ENCODE measurements around the gene BMP7. TPM values are rescaled to one million over a fixed set of nuclear protein-coding genes. Genes with fewer than 3 reads are reported as not detected.
A peak's percentile ranks its signal among the peaks of the same experiment; 100 is the strongest.

The BMP7 gene
- total and polyA plus RNA-seq, 8 donors = 0.12 to 2.5 (median 0.33) TPM; not detected in 1

DNA sequence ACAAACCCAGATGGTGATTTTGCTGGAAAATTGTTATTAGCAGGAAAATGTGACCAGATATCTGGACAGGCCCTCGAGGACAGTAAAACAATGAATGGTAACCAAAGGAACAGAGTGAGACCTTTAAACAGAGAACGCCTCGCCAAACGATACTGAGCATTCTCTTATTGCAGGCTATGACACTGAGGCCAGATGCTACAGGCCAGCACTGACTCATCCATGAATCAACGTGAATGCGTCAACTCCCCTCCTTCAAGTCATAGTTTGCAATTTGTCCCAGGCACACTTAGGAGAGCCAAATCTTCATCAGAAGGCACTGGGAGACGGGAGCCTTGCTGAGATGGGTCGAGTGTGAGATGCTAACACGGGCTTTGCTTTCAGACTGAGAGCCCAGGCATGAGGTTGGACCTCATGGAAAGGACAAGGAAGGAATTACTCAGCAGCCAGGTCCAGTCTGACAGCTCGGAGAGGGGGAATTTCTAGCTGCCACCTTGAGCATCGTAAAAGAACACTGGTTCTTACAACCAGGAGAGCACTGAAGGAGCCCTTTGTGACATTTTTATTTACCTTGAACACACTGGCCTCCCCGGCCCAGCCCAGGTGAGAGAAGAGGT, 60.7 kb downstream of the BMP7 start:
- no peak for FAIRE-seq
- Histone ChIP-seq H3K9me3 (no peaks in the 10 kb centered on the region), H3K27me3 (no peaks in the 10 kb centered on the region), H3K36me3 (no peaks in the 10 kb centered on the region), H3K4me1 (peaks cover 0 to 16% (median 4%) of the 10 kb centered on the region in 3 donors), H3K27ac (no peak overlapping the region), H3K4me3 (no peak overlapping the region)
- DNase-seq = peak in 1 of 6 donors; percentile 11
- WGBS, 2 donors = 74 to 78% methylated on average over 12 of the region's 12 CpGs
- intact Hi-C loops (cut with DNase I) = no loop called here
- peak in 1 of 4 donors; percentile 20 for ATAC-seq
- TF ChIP-seq, protein P1, sequence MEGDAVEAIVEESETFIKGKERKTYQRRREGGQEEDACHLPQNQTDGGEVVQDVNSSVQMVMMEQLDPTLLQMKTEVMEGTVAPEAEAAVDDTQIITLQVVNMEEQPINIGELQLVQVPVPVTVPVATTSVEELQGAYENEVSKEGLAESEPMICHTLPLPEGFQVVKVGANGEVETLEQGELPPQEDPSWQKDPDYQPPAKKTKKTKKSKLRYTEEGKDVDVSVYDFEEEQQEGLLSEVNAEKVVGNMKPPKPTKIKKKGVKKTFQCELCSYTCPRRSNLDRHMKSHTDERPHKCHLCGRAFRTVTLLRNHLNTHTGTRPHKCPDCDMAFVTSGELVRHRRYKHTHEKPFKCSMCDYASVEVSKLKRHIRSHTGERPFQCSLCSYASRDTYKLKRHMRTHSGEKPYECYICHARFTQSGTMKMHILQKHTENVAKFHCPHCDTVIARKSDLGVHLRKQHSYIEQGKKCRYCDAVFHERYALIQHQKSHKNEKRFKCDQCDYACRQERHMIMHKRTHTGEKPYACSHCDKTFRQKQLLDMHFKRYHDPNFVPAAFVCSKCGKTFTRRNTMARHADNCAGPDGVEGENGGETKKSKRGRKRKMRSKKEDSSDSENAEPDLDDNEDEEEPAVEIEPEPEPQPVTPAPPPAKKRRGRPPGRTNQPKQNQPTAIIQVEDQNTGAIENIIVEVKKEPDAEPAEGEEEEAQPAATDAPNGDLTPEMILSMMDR (IDR thresholded peaks at IDR 0.05) = no peak

DNA sequence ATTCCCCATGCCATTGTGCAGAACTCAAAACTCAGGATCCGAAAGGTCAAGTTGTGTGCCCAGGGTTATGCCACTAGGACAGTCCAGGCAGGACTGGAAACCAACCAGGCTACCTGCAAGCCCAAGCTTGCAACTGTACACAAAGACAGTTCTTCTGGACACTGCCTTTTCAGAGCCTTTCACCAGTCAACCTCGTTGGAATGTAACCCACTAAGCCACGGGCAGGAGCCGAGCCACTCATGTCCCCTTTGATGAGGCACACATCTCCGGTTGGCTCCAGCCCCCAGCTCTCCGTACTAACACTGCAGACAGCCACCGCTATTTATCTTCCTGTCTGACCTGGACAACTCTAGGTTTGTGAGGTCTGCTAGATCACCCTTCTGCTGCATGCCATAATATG, 62.5 kb downstream of the BMP7 start:
- no peak for FAIRE-seq
- no peak for ATAC-seq
- H3K4me3 ChIP-seq = no peak overlapping the region
- intact Hi-C loops (cut with DNase I) = no loop called here
- no peaks in the 10 kb centered on the region for H3K27me3 ChIP-seq
- TF ChIP-seq, protein P1 (IDR thresholded peaks at IDR 0.05) = no peak
- H3K4me1 ChIP-seq = no peaks in the 10 kb centered on the region
- 72% methylated on average over 7 of the region's 7 CpGs for WGBS, 2 donors
- H3K36me3 ChIP-seq = no peaks in the 10 kb centered on the region
- H3K27ac ChIP-seq = no peak overlapping the region
- DNase-seq = peak in 1 of 6 donors; percentile 14
- no peaks in the 10 kb centered on the region for H3K9me3 ChIP-seq

DNA sequence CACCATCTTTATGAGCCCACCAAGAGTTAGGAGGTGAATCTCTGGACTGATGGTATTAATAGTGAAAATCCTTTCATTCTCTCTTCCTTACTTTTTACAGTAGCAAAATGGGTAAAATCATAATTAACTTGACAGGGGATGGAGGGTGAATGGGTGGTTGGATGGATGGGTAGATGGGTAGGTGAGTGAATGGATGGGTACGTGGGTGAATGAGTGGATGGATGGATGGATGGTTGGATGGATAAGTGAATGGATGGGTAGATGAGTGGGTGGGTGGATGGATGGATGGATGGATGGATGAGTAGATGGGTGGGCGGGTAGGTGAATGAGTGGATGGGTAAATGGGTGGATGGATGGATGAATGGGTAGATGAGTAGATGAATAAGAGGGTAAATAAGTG, 63.2 kb downstream of the BMP7 start:
- no peak for FAIRE-seq

DNA sequence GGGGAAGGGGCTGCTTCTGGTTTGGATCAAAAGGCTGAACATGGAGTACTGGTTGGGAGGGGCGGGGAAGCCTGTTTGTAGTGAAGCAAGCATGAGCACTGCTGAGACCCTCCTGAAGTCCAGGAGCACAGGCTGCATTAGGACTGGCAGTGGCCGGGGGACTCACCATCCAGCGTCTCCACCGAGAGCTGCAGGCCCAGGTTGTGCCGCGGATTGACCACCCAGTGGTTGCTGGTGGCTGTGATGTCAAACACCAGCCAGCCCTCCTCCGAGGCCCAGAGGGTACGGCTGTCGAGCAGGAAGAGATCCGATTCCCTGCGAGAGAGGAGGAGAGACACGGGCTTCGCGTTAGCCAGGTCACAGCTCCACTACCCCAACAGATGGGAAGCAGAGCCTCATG, 64.1 kb downstream of the BMP7 start:
- DNase-seq (peak in 1 of 6 donors; percentile 29), ATAC-seq (no peak), FAIRE-seq (no peak)
- intact Hi-C loops (cut with DNase I) = no loop called here
- H3K4me1 ChIP-seq = no peaks in the 10 kb centered on the region
- WGBS, 2 donors = 88 to 94% methylated on average over 14 of the region's 14 CpGs
- H3K36me3 ChIP-seq = no peaks in the 10 kb centered on the region
- H3K4me3 ChIP-seq = no peak overlapping the region
- TF ChIP-seq, protein P1 (IDR thresholded peaks at IDR 0.05) = no peak
- no peak overlapping the region for H3K27ac ChIP-seq
- no peaks in the 10 kb centered on the region for H3K27me3 ChIP-seq
- no peaks in the 10 kb centered on the region for H3K9me3 ChIP-seq

More for the DNA sequence above, 63.2 kb downstream of the BMP7 start:
- no peak overlapping the region for H3K27ac ChIP-seq
- H3K27me3 ChIP-seq = no peaks in the 10 kb centered on the region
- DNase-seq (no peak), ATAC-seq (no peak)
- H3K9me3 ChIP-seq = no peaks in the 10 kb centered on the region
- no peaks in the 10 kb centered on the region for H3K36me3 ChIP-seq
- no peaks in the 10 kb centered on the region for H3K4me1 ChIP-seq
- H3K4me3 ChIP-seq = no peak overlapping the region
- WGBS, 2 donors = 78 to 82% methylated on average over 2 of the region's 2 CpGs
- intact Hi-C loops (cut with DNase I) = no loop called here
- TF ChIP-seq, protein P1 (IDR thresholded peaks at IDR 0.05) = no peak

DNA sequence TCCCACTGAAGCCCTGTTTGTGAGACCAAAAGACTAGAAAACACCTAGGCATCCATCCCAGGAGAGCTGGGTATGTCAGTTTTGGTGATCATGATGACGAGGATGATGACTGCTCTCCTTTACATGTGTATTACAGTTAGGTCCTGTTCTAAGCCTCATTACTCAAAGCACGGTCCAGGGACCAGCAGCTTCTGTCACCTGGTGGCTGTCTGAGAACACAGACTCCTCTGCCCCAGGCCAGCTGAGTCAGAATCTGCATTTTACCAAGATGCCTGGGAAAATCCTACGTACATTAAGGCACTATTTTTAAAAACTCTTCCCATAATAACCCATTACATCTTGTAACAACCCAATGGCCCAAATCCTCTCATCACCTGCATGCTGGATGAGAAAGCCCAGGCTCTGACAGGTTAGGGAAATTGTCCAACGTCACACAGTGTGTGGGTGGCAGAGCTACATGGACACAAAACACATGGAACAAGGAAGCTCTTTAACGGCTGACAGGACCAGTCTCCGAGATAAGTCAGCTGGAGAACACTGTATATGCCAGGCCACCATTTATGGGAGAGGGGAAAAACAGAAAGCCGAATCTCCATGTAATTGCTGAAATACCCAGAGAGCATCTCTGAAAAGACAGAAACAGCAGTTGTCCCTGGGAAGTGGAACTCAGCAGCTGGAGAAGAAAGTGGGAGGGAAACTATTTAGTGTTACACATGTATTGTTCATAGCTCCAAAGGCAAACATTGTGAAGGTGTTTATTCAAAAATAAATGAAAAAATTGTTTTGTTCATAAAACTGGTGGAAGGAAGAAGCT, 65.4 kb downstream of the BMP7 start:
- FAIRE-seq (no peak), DNase-seq (no peak), ATAC-seq (no peak)
- peaks cover 0 to 3% (median 0%) of the 10 kb centered on the region in 3 donors for H3K4me1 ChIP-seq
- TF ChIP-seq, protein P1 (IDR thresholded peaks at IDR 0.05) = no peak
- H3K9me3 ChIP-seq = no peaks in the 10 kb centered on the region
- H3K4me3 ChIP-seq = no peak overlapping the region
- WGBS, 2 donors = 70 to 71% methylated on average over 7 of the region's 7 CpGs
- no peak overlapping the region for H3K27ac ChIP-seq
- no peaks in the 10 kb centered on the region for H3K36me3 ChIP-seq
- intact Hi-C loops (cut with DNase I) = no loop called here
- no peaks in the 10 kb centered on the region for H3K27me3 ChIP-seq

Measured in pancreas (tissue), 10 donors.